Ecto neural progenitor cell (in vitro differentiated cells): ENCODE measurements around the gene RIMKLB.
"Not testable (repeated sequence)": the region's sequence is repeated elsewhere in the genome, so short reads cannot be mapped to it uniquely, and the experiment has no call there.

Experiments used
- DNase-seq: peaks from one replicate; pipeline ENCODE4 v3.0.0-alpha.2; 2018; ENCODE audit warnings: low spot score

Gene RIMKLB

GRCh38 chr12:8695116-8695515, 2.7 kb upstream of the RIMKLB start:
- DNase-seq, result no peak

- no peak for DNase-seq
Measured at GRCh38 chr12:8696442-8697090, 1.2 kb upstream of the RIMKLB start.

GRCh38 chr12:8697120-8697475, 693 bp upstream of the RIMKLB start:
- no peak for DNase-seq

GRCh38 chr12:8698132-8698851, 501 bp downstream of the RIMKLB start:
- peak; percentile 89 for DNase-seq

- no peak for DNase-seq
Measured at GRCh38 chr12:8698879-8699278, 1.1 kb downstream of the RIMKLB start.

- no peak for DNase-seq
Measured at GRCh38 chr12:8699714-8700113, 1.9 kb downstream of the RIMKLB start.

- no peak for DNase-seq
Measured at GRCh38 chr12:8701046-8701660, 3.4 kb downstream of the RIMKLB start.

GRCh38 chr12:8702159-8702558, 4.4 kb downstream of the RIMKLB start:
- DNase-seq, result no peak

- DNase-seq, result no peak
Measured at GRCh38 chr12:8709124-8709830, 11.5 kb downstream of the RIMKLB start.

- DNase-seq, result no peak
Measured at GRCh38 chr12:8712572-8712971, 14.8 kb downstream of the RIMKLB start.

- no peak for DNase-seq
Measured at GRCh38 chr12:8722286-8722800, 24.6 kb downstream of the RIMKLB start.

GRCh38 chr12:8734873-8735381, 37.1 kb downstream of the RIMKLB start:
- no peak for DNase-seq

GRCh38 chr12:8742501-8742900, 44.7 kb downstream of the RIMKLB start:
- DNase-seq, result no peak

- DNase-seq, result not testable (repeated sequence)
Measured at GRCh38 chr12:8743121-8743520, 45.3 kb downstream of the RIMKLB start.

- not testable (repeated sequence) for DNase-seq
Measured at GRCh38 chr12:8745631-8746030, 47.8 kb downstream of the RIMKLB start.

GRCh38 chr12:8746046-8746445, 48.3 kb downstream of the RIMKLB start:
- no peak for DNase-seq

- DNase-seq, result not testable (repeated sequence)
Measured at GRCh38 chr12:8760076-8760475, 62.3 kb downstream of the RIMKLB start.

GRCh38 chr12:8762701-8763100, 64.9 kb downstream of the RIMKLB start:
- not testable (repeated sequence) for DNase-seq

- not testable (repeated sequence) for DNase-seq
Measured at GRCh38 chr12:8766121-8766520, 68.3 kb downstream of the RIMKLB start.

GRCh38 chr12:8770499-8770898, 72.7 kb downstream of the RIMKLB start:
- no peak for DNase-seq

GRCh38 chr12:8771072-8771471, 73.3 kb downstream of the RIMKLB start:
- no peak for DNase-seq

- no peak for DNase-seq
Measured at GRCh38 chr12:8773461-8773860, 75.7 kb downstream of the RIMKLB start.
